HG03354 (cell line): ENCODE data around the gene MTA3.
A peak's percentile ranks its signal among the peaks of the same experiment; 100 is the strongest.
"Not testable (repeated sequence)": the region's sequence is repeated elsewhere in the genome, so short reads cannot be mapped to it uniquely, and the experiment has no call there.

ENCODE experiments used
- ATAC-seq: cut with Tn5 transposase; IDR thresholded peaks from one replicate; pipeline ENCODE4 v1.9.1; 2021; ENCODE audit warnings: mild to moderate bottlenecking; ENCODE audit not compliant: unreplicated experiment, poor library complexity, severe bottlenecking

MTA3 gene

DNA sequence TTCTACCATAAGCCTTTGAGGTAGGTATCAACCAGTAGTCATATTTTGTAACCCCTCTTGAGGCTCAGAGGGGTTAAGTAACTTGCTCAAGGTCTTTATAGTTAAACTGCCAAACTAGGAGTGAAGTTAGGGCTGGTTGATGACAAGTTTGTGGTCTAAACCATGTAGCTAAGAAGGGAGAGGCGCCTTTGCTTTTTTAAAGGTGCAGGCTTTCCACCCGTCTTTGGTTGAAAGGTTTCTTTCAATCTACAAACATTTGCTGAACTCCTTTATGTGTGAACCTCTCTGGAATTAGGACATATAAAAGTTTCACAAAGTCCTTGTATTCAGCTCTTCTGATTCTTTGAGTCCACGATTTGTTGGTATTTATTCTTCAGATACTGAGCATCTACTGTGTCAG is 2.4 kb upstream of the MTA3 start:
- no peak for ATAC-seq

GRCh38 chr2:42566837-42567321 is 1.6 kb upstream of the MTA3 start:
- peak; percentile 48 for ATAC-seq

GRCh38 chr2:42567364-42567763 is 1.1 kb upstream of the MTA3 start:
- ATAC-seq, result no peak

DNA sequence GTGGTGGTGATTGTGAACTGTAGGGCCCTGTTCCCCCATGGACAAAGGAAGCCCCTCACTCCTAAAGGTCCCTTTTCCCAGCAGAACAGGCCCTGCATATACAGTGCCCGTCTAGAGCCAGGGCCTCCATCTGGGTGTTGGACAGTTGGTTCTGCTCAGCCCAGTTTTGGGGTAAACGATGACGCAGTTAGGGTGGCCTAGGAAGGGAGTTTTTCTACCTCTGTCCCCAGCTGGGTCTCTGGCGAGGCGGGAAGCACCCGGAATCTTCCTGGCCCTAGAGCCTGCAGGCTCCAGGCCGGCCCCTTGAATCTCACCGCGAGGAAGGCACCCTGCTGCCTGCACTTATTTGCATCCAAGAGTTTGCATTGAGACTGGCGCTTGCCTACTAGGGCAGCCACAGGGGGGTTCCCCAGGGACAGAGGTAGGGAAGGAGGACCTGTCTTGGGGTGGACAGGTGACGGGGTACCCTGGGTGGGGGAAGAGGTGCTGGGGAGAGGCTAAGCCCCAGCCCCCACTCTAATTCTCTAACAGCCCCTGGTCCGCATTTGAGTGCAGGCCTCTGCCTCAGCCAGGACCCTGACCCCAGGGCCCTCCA is 529 bp upstream of the MTA3 start:
- ATAC-seq, result peak; percentile 79

GRCh38 chr2:42569116-42569711 is 782 bp downstream of the MTA3 start:
- peak; percentile 9 for ATAC-seq

- ATAC-seq, result no peak
These were observed 1.5 kb downstream of the MTA3 start for GRCh38 chr2:42569883-42570282.

DNA sequence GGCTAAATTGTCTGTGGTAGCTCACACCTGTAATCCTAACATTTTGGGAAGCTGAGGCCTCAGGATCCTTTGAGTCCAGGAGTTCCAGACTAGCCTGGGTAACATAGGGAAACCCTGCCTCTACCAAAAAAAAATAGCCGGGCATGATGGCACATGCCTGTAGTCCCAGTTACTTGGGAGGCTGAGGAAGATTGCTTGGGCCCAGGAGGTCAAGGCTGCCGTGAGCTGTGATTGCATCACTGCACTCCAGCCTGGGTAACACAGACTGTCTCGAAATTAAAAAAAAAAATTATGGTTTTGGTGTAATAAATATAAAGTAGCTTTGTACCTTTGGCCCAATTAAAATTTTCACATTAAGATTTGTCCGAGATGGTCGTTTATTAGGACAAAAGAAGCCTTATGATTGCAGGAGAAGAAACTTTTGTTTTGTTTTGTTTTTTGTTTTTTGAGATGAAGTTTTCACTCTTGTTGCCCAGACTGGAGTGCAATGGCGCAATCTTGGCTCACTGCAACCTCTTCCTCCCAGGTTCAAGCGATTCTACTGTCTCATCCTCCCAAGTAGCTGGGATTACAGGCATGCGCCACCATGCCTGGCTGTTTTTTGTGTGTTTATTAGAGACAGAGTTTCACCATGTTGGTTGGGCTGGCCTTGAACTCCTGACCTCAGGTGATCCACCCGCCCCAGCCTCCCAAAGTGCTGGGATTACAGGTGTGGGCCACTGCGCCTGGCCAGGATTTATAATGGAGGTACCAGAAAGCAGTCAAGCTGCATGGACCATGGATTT is 4.1 kb downstream of the MTA3 start:
- ATAC-seq, result no peak

DNA sequence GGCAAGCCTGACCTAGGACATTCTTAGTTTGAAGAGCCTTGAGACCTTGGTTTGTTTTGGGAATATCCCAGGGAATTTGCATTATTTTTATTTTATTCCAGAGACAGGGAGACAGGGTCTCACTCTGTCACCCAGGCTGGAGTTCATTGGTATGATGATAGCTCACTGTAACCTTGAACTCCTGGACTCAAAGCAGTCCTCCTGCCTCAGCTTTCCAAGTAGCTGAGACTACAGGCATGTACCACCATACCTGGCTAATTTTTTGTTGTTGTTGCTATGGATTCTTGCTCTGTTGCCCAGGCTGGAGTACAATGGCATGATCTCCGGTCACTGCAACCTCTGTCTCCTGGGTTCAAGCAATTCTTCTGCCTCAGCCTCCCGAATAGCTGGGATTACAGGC is 4.8 kb downstream of the MTA3 start:
- ATAC-seq, result no peak

- no peak for ATAC-seq
These were observed 7.1 kb downstream of the MTA3 start for GRCh38 chr2:42575458-42576064.

DNA sequence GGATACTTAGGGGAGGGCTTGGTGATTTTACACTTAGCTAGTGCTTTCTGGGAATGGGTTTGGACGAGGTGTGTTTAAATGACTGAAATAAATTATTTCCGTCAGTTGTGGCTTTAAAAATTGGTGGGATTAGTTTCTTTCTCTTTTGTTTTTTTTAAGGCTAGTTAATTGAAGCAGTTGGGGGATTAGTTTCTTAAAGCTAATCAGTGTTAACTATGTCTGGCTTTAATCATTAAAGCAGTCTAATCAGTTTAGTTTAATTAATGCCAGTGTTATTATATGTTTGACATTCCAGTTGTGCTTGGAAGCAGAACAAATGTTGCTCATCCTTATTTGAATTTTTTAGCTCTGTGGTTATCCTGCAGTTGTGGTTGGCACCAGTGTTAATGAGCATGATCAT is 10.2 kb downstream of the MTA3 start:
- no peak for ATAC-seq

DNA sequence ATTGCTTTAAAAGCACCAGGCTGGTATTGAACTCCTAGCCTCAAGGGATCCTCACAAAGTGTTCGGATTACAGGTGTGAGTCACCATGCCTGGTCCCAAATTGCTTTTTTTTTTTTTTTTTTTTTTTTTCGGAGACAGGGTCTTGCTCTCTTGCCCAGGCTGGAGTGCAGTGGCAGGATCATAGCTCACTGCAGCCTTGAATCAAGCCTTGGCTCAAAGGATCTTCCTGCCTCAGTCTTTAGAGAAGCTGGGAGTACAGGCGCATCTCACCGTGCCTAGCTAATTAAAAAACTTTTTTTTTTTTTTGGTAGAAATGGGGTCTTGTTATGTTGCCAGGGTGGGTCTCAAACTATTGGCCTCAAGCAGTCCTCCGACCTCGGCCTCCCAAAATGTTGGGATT is 12.8 kb downstream of the MTA3 start:
- no peak for ATAC-seq

DNA sequence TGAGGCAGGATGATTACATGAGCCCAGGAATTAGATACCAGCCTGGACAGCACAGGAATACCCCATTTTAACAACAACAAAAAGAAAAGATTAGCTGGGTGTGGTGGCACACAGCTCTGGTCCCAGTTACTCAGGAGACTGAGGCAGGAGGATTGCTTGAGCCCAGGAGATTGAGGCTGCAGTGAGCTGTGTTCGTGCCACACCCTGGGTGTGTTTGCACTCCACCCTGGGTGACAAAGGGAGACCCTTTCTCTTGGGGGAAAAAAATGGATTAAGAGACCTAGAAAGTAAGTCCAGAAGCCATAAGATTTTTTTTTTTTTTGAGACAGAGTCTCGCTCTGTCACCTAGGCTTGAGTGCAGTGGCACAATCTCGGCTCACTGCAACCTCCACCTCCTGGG is 16.2 kb downstream of the MTA3 start:
- ATAC-seq, result not testable (repeated sequence)

DNA sequence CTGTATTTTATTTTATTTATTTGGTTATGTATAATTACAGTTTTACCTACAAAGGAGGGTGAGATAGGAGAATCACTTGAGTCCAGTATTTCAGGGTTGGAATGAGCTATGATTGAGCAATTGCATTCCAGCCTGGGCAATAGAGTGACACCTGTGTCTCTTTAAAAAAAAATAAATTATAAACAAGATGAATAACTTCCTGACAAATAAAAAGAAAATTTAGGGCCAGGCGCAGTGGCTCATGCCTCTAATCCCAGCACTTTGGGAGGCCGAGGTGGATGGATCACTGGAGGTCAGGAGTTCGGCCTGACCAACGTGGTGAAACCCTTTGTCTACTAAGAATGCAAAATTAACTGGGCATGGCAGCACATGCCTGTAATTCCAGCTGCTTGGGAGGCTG is 17.3 kb downstream of the MTA3 start:
- no peak for ATAC-seq

GRCh38 chr2:42587526-42588117 is 19.2 kb downstream of the MTA3 start:
- no peak for ATAC-seq

DNA sequence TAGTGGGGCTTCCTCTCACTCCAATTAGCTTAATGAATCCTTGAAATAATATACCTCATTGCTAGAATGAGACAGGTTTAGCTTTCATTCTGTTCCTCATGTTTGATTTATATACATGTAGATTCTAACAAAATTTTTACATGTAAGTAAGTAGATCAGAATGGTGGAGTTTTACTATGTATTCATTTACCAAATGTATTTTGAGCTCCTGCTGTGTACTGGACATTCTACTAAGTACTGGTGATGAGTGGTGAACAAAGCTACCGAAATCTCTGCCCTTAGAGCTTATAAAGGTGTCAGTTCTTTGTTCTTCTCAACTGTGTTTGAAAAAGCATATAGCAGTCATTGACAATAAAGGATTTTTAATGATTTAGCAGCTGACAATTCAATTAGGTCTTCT is 19.7 kb downstream of the MTA3 start:
- ATAC-seq, result no peak

- no peak for ATAC-seq
These were observed 21.7 kb downstream of the MTA3 start for GRCh38 chr2:42590176-42590575.

DNA sequence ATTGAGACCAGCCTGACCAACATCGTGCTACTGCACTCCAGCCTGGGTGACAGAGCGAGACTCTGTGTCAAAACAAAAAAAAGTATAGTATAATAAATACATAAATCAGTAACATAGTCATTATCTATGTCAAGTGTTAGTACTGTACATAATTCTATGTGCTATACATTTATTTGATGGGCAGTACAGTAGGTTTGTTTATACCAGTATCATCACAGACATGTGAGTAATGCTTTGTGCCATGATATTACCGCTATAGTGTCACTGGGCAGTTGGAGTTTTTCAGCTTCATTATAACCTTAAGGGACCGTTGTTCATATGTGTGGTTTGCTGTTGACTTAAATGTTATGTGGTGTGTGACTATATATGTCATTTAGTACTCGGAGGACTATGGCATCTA is 24.9 kb downstream of the MTA3 start:
- ATAC-seq, result no peak

DNA sequence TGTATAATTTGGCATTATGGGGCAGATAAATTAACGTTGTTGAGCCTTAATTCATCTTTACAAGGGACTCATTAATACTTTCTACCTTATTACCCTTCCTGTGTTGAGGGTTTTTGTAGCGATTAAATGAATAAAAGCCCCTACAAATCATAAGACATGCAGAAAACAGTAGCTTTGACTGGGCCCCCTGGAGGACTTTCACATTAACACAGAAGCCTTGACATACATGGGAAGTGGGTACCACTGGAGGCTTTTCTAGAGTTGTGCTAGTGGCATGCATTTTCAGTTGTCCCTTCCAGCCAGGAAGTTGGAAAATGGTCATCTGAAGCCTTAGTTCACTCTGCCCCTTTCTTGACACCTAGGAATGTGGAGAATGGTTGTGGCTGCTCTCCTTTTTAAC is 30.2 kb downstream of the MTA3 start:
- ATAC-seq, result no peak

- no peak for ATAC-seq
These were observed 32.6 kb downstream of the MTA3 start for GRCh38 chr2:42601076-42601475.

GRCh38 chr2:42602218-42602875 is 33.9 kb downstream of the MTA3 start:
- ATAC-seq, result no peak
